ENCODE data around the gene PLXND1.
A peak's percentile ranks its signal among the peaks of the same experiment; 100 is the strongest.

PLXND1 gene

GRCh38 chr3:129626744-129627349 is 20.4 kb upstream of the PLXND1 start:
- peak; percentile 81 for DNase-seq (ENCODE audit: low spot score)

- peak; percentile 63 for DNase-seq (ENCODE audit: low spot score)
These were observed 18.8 kb upstream of the PLXND1 start for GRCh38 chr3:129625072-129625874.

- peak; percentile 62 for DNase-seq (ENCODE audit: low spot score)
These were observed 18.0 kb upstream of the PLXND1 start for GRCh38 chr3:129624347-129625071.

GRCh38 chr3:129623447-129624118 is 17.1 kb upstream of the PLXND1 start:
- DNase-seq (ENCODE audit: low spot score) = peak; percentile 70

- DNase-seq (ENCODE audit: low spot score) = peak; percentile 60
These were observed 16.5 kb upstream of the PLXND1 start for GRCh38 chr3:129622933-129623332.

GRCh38 chr3:129622226-129622874 is 15.9 kb upstream of the PLXND1 start:
- DNase-seq (ENCODE audit: low spot score) = peak; percentile 64

- DNase-seq (ENCODE audit: low spot score) = peak; percentile 64
These were observed 15.2 kb upstream of the PLXND1 start for GRCh38 chr3:129621626-129622225.

GRCh38 chr3:129620828-129621559 is 14.5 kb upstream of the PLXND1 start:
- DNase-seq (ENCODE audit: low spot score) = no peak

GRCh38 chr3:129619726-129620162 is 13.3 kb upstream of the PLXND1 start:
- DNase-seq (ENCODE audit: low spot score) = no peak

- DNase-seq (ENCODE audit: low spot score) = no peak
These were observed 12.6 kb upstream of the PLXND1 start for GRCh38 chr3:129618901-129619671.

GRCh38 chr3:129618186-129618820 is 11.8 kb upstream of the PLXND1 start:
- DNase-seq (ENCODE audit: low spot score) = no peak

- no peak for DNase-seq (ENCODE audit: low spot score)
These were observed 11.1 kb upstream of the PLXND1 start for GRCh38 chr3:129617381-129618185.

GRCh38 chr3:129616713-129617112 is 10.2 kb upstream of the PLXND1 start:
- DNase-seq (ENCODE audit: low spot score) = no peak

- DNase-seq (ENCODE audit: low spot score) = no peak
These were observed 9.8 kb upstream of the PLXND1 start for GRCh38 chr3:129616291-129616690.

GRCh38 chr3:129615751-129616281 is 9.3 kb upstream of the PLXND1 start:
- no peak for DNase-seq (ENCODE audit: low spot score)

GRCh38 chr3:129614927-129615363 is 8.5 kb upstream of the PLXND1 start:
- DNase-seq (ENCODE audit: low spot score) = no peak

- DNase-seq (ENCODE audit: low spot score) = no peak
These were observed 8.0 kb upstream of the PLXND1 start for GRCh38 chr3:129614435-129614834.

GRCh38 chr3:129613367-129613740 is 6.9 kb upstream of the PLXND1 start:
- no peak for DNase-seq (ENCODE audit: low spot score)

Measured in left forelimb (tissue), 1 donor.